LNCaP clone FGC (cell line): Measurements from ENCODE around the gene PCSK6.

Experiments used
- DNase-seq: peaks from one replicate; pipeline ENCODE4 v3.0.0-alpha.2; 2011; ENCODE audit warnings: low read depth
- H3K4me3 ChIP-seq: 2 replicates; pipeline ENCODE4 v1.5.1; 2011; ENCODE audit warnings: mild to moderate bottlenecking, low read depth, low read length, control low read depth
- TF ChIP-seq, protein P1 (sequence below): IDR thresholded peaks from 2 replicates; pipeline ENCODE4 v1.5.1; 2012; ENCODE audit warnings: mild to moderate bottlenecking; ENCODE audit not compliant: control insufficient read depth, insufficient read depth; ENCODE audit errors: extremely low read depth

Gene PCSK6

GRCh38 chr15:101511717-101512116 is 22.2 kb upstream of the PCSK6 start:
- TF ChIP-seq, protein P1, sequence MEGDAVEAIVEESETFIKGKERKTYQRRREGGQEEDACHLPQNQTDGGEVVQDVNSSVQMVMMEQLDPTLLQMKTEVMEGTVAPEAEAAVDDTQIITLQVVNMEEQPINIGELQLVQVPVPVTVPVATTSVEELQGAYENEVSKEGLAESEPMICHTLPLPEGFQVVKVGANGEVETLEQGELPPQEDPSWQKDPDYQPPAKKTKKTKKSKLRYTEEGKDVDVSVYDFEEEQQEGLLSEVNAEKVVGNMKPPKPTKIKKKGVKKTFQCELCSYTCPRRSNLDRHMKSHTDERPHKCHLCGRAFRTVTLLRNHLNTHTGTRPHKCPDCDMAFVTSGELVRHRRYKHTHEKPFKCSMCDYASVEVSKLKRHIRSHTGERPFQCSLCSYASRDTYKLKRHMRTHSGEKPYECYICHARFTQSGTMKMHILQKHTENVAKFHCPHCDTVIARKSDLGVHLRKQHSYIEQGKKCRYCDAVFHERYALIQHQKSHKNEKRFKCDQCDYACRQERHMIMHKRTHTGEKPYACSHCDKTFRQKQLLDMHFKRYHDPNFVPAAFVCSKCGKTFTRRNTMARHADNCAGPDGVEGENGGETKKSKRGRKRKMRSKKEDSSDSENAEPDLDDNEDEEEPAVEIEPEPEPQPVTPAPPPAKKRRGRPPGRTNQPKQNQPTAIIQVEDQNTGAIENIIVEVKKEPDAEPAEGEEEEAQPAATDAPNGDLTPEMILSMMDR: no peak
- no peak for DNase-seq
- no peak overlapping the region for H3K4me3 ChIP-seq

DNA sequence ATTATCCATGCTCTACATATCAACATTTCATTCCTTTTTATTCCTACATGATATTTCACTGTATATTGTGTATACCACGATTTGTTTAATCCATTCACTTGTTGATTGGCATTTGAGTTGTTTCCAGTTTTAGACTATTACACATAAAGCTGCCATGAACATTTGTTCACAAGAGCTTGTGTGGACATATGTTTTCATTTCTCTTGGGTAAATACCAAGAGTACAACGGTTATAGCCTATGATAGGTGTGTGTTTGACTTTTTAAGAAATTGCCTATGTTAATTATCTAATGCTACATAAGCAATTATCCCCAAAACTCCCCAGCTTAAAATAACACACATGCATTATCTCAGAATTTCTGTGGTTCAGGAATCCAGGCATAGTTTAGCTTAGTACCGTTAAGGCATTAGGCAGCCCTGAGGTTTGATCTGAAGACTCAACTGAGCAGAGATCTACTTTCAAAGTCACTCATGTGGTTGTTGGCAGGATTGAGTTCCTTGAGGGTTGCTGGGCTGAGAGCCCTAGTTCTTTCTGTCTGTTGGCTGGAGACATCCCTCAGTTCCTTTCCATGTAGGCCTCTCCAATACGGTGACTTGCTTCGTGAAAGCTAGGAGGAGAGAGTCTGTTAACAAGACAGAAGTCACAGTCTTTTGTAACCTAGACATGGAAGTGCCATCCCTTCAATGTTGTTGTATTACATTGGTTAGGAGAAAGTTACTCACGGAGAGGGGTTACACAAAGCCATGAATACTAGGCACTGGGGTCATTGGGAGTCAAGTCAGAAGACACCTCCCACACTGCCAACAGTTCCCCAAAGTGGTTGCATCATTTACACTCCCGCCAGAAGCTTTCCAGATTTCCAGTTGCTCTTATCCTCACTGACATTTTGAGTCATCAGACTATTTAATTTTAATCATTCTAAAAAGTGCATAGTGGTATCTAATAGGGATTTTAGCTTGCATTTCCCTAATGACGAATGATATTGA is 21.0 kb upstream of the PCSK6 start:
- TF ChIP-seq, protein P1: no peak
- no peak overlapping the region for H3K4me3 ChIP-seq
- DNase-seq: no peak

DNA sequence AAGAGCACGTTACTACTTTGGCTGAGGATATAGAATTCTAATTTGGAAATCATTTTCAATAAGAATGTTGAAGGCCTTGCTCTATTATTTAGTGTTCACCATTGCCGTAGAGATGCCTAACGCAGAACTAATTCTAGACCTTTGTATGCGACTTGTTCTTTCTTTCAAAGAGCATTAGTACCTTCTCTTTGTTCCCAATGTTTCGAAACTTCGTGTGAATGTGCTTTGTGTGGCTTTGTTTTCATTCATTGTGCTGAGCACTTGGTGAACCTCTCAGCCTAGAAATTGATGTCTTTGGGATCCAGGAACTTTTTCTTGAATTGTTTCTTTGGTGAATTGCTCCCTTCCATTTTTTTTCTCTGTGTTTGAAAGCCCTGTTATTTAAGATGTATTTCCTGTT is 19.8 kb upstream of the PCSK6 start:
- DNase-seq: no peak
- H3K4me3 ChIP-seq: no peak overlapping the region
- TF ChIP-seq, protein P1: no peak

DNA sequence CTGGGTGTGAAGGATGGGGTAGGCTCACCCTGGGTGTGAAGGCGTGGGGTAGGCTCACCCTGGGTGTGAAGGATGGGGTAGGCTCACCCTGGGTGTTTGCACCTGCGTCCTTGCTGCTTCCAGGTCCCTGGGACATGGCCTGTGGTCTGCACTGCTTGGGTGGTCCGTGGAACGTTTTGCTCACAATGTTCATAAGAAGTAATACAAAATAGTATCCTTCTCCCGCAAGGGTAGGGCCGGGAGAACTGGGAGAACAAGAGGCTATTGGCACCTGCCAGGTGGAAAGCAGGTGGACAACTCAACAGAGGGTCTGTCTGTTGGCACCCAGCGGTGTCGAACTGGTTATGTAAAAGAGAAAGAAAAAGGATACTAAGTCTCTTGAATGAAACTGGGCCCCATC is 17.0 kb upstream of the PCSK6 start:
- no peak overlapping the region for H3K4me3 ChIP-seq
- TF ChIP-seq, protein P1: no peak
- DNase-seq: no peak

DNA sequence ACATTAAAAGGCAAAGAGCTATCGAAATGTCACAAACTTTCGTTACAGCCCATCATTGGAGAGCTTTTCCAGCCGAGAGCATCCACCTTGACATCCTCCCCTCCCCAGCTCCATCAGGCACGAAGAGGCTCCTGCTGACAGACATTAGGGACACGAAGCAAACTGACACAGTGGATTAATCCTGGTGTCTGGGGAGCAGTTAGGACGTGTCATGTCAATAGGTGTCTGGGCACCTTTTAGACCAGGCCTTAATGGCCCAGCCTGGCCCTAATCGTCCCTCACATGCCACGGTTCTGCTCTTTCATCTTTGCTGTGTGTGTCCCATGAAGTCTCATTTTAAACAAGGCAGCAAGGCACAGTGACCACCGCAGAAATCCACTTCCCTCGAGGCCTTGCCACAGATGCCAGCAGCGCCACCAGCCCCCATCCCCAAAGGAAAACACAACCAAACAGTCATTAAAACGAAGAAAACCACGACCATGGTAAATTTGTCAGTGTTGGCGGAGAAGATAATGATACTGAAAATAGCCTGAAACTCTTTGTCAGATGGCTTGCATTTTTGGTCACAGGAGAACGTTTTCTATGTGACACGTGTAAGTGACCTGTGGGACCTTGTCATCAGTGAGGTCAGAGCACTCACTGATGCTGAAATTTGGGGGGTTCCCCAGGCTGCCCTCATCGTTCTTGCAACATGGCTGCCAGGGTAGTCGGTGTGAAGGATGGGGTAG is 16.3 kb upstream of the PCSK6 start:
- TF ChIP-seq, protein P1: no peak
- no peak for DNase-seq
- no peak overlapping the region for H3K4me3 ChIP-seq

- TF ChIP-seq, protein P1: no peak
- DNase-seq: no peak
- no peak overlapping the region for H3K4me3 ChIP-seq
Measured at GRCh38 chr15:101504866-101505609, 15.5 kb upstream of the PCSK6 start.
